NCI-H2029 treated with DMSO at 0.1 percent for 48 hours (cell line): ENCODE results near the gene PI3.
"Not testable (repeated sequence)": the region's sequence is repeated elsewhere in the genome, so short reads cannot be mapped to it uniquely, and the experiment has no call there.

ENCODE experiments used
- DNase-seq: peaks from one replicate; lab custom pipeline; 2025; lab: John Stamatoyannopoulos, UW

The PI3 gene

DNA sequence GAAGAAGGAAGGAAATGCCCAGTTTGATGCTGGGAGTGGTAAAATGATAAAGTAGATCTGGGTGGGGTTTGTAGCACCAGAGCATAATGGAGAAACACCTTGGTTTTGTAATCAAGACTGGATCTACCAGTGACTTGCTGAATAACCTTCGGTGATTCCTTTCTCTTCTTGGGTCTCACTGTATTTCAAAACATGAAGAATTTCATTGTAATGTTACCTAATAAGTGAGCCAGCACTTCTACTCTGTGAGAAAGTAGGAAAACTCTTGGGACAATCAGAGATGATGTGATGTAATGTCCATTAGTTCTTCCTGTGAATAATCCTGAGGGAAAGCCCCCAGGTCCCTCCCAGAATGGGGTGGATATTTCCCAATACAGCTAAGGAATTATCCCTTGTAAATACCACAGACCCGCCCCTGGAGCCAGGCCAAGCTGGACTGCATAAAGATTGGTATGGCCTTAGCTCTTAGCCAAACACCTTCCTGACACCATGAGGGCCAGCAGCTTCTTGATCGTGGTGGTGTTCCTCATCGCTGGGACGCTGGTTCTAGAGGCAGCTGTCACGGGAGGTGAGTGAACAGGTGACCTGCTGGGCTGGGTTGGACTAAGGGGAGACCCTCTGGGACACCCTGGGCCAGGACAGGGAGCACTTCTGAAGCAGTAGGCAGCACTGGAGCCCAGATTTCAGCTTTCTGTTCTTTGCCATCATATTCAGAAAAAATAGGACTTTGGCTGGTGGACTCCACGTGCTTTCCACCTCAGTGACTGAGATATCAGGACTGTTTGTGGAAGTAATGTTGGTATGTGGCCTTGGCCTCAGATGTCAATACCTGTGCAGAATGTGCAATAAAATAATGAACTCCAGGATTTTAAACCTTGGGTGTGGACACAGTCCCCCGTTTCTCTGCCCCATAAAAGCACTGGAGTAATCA lies at the start of gene PI3:
PI3 (plus strand) TSS at position 469 of the 931 bp plus-strand sequence; CDS start at position 490, 21 bp downstream.
- no peak for DNase-seq

GRCh38 chr20:45128099-45128498 lies 46.6 kb upstream of the PI3 start:
- no peak for DNase-seq

DNA sequence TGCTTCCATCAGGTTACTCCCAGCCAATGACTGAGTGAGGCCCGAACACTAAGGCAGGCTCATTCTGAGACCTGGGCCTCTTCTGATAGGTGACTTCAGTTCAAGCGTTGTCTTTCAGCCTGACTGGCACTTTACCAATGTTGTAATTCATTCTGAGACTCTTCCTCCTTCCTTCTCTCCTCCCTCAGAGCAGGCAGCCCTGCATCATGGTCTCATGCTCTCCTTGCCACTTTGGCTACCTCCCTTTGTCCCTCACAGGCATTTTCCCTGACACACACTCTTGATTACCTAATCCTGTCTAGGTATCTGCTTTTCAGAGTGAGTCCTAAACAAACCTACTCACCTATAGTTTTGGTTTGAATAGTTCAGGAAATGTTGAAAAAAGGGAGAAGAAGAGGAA lies 37.8 kb upstream of the PI3 start:
- DNase-seq, result no peak

DNA sequence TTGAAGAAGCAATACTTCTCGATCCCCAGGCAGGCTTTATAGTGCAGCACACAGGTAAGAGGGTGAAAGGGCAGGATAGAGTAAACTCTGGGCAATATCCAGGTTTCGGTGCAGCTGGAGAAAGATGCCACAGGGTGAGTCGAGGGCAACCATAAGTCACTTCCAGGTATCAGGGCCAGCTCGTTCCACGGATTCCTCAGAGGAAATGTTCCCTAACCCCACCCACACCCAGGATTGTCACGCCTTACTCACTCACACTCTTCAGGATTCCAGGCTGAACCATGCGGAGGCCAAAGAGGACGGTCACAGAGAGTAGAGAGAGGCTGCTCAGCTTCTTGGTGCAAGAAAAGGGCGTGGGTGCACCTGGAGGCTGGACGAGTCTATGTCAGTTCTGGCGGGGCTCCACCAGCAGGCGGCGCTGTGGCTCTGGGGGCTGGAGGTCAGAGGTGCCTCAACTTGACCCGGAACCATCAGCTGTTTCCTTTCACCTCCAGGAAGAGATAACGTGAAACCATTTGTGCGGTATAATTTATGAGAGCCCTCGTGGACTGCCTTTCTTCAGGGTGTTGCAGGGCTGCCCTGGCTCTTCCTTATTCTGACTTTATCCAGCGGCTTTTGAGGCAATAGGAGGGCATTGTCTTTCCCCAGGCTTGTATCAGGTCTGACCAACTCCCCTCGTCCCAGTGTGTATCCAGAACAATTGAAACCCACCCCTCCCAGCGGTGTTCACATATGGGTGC lies 36.0 kb upstream of the PI3 start:
- DNase-seq, result peak; percentile 19

- DNase-seq, result not testable (repeated sequence)
These were observed 34.8 kb upstream of the PI3 start for GRCh38 chr20:45139733-45140375.

DNA sequence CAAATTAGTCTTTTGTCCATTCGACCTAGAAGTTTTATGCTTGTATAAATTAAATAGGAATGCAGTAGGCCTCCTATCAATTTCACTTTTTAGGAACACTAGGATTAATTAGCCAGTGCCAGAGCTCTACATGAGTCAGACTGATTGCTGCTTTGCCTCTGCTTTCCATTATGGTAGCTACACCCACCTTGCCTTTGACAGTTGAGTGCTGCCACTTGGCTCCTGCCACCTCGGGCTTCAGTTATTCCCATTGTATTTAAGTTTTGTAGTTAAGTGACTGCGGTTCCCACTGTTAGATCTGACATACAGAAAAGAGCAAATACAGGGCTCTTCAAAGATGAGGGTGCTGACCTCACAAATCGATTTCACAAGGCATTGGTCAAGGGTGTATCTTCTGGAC lies 33.9 kb upstream of the PI3 start:
- DNase-seq, result no peak

GRCh38 chr20:45149062-45149461 lies 25.6 kb upstream of the PI3 start:
- DNase-seq, result no peak

DNA sequence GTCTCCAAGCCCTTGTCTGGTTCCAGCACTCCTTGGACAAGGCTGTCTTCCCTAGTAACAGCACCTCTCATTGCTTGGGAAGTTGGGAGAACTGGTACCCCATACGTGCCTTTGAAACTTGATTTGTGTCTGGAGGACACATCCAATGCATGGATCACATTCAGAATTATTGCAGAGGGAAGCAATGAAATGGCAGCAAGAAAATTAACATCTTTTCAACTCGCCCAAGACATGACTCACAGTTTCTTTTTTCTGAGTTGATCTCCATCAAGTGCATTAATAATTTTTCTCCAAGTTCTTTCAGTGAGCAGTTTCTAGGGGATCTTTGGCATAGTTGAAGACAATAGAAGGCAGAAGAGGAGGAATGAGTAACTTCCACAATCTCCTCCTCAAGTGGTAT lies 22.3 kb upstream of the PI3 start:
- DNase-seq, result no peak

- DNase-seq, result no peak
These were observed 21.6 kb upstream of the PI3 start for GRCh38 chr20:45153147-45153546.

DNA sequence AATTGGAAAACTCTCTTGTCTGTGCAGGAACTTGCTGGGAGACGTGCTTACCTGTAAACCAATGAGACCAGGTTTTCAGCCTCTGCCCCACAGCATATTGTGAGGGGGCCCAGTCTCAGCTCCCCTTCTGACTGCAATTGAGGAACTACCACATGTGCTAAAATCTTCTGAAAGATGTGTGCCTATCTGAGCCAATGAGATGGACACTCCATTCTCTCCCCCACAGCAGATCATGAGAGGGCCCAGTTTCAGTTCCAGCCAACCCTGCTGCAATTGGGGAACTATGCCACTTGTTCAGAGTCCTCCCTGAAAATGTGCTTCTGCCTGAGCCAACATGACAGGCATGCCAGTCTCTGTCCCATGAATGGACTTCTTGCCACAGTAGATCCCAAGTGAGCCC lies 20.9 kb upstream of the PI3 start:
- DNase-seq, result no peak

DNA sequence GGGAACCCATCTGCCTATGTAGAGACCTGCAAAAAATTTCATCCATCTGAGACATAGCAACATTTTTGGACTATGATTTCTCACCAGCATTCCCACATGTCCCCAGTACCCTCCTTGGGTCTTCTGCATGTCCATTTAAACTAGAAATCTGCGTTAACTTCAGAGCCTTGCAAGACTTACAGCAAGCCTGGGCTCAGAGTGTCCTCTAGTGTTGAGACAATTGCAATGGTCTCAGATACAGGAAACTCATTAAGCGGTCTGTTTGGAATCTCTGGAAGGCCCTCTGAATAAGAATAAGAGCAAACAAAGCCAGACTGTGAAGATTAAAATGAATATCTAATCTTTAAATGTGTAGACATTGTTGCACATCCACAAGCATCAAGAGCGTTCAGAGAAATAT lies 20.5 kb upstream of the PI3 start:
- no peak for DNase-seq

DNA sequence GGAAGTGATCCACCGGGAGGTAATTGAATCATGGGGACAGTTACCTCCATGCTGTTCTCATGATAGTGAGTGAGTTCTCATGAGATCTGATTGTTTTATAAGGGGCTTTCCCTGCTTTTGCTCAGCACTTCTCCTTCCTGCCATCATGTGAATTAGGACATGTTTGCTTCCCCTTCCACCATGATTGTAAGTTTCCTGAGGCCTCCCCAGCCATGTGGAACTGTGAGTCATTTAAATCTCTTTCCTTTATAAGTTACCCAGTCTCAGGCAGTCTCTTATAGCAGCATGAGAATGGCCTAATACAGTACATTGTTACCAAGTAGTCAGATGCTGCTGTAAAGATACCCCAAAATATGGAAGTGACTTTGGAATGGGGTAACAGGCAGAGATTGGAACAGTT lies 19.9 kb upstream of the PI3 start:
- not testable (repeated sequence) for DNase-seq

DNA sequence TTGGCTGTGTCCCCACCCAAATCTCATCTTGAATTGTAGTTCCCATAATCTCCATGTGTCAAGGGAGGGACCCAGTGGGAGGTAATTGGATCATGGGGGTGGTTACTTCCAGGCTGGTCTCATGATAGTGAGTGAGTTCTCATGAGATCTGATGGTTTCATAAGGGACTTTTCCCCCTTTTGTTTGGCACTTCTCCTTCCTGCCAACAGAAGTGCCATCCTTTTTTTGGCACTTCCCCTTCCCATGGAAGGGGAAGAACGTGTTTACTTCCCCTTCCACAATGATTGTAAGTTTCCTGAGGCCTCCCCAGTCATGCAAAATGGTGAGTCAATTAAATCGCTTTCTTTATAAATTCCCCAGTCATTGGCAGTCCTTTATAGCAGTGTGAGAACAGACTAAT lies 18.0 kb upstream of the PI3 start:
- no peak for DNase-seq

GRCh38 chr20:45157962-45158361 lies 16.7 kb upstream of the PI3 start:
- no peak for DNase-seq

- no peak for DNase-seq
These were observed 11.5 kb upstream of the PI3 start for GRCh38 chr20:45163083-45163803.

DNA sequence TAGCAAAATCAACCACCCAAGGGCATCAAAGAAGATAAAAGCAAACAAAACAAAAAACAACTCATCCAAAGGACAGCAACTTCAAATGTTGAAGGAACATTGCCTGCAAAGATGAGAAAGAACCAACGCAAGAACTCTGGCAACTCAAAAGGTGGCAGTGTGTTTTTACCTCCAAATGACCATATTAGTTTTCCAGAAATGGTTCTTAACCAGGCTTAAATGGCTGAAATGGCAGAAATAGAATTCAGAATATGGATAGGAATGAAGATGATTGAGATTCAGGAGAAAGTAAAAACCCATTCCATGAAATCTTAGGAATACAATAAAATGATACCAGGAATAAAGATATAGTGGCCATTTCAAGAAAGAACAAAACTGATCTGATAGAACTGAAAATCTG lies 9.8 kb upstream of the PI3 start:
- DNase-seq, result no peak

DNA sequence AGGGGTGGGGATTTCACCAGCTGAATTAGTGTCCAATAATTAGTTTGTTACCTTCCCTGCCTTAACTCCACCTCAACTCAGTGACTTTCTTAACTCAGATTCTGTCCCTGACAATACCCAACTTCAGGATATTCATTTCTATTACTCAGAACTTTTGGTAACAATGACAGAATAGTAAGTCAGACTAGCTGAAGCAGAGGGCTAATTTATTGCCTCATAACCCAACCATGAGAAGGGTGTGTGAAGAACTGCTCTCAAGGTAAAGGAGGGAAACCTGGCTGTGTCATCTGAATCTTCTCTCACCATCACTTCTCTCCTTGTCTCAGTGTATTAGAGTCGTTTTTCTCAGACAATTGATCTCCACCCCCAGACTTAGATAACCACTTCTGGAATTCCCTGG lies 1.2 kb upstream of the PI3 start:
- no peak for DNase-seq

GRCh38 chr20:45176526-45177267 lies 2.0 kb downstream of the PI3 start:
- peak; percentile 59 for DNase-seq

DNA sequence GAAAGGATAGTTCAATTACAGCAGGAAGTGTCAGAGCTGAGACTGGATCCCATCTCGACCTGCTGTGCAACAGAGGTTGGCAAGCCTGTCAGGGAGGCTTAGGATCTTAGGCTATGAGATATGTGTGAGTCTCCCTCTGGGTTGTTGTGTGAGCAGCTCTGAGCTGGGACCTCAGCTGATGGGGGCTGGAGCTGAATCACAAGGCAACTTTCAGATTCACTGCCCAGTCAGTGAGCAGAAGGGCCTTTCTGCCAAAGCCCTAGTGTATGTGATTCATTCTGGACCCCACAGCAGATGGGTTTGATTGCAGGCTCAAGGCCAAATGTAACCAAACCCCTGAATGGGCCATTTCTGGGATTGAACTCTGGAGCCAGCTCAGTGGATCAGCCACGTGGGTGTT lies 4.5 kb downstream of the PI3 start:
- DNase-seq, result no peak

DNA sequence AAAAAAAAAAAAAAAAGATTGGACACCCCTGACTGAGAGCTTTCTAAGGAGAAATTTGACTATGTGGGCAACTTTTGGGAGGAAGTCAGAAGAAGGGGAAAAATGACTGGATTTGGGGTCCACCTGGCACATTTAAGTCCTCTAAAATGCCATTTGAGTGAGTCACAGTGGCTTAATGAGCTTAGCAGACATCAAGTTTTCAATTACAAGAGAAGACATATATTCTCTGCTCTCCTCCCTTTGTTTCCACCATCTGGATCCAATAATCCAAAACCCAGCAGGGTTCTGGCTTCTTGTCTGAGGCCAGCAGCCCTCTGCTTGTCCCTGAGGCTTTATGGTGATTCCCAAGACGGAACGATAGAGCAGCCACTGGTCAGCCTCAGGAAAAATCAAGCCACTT lies 6.9 kb downstream of the PI3 start:
- DNase-seq, result no peak

- no peak for DNase-seq
These were observed 8.4 kb downstream of the PI3 start for GRCh38 chr20:45183084-45183483.
